ENCODE measurements around the gene MRPS5.

The MRPS5 gene

DNA sequence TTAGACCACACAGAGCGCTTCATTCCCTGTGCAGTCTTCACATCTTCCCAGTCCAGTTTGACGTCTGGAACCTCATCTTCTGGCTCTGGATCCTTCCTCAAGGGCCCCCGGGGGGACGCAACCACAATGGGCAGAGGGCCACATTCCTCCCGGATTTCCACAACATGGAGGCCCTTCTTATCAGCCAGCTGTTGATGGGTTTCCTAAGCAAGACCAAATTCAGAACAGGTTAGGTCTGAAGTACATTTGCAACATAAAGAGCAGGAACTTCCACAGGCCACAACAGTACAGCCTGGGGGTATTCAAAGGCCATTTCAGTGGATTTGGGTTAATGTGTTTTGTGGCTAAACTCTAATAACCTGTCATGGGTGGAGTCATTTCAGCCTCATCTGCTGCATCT lies 34.2 kb downstream of the MRPS5 start:
- DNase-seq: no peak

GRCh38 chr2:95086017-95086416 lies 35.6 kb downstream of the MRPS5 start:
- no peak for DNase-seq

- DNase-seq: no peak
Measured at GRCh38 chr2:95082477-95082876, 39.1 kb downstream of the MRPS5 start.

- DNase-seq: no peak
Measured at GRCh38 chr2:95079199-95079683, 42.4 kb downstream of the MRPS5 start.

GRCh38 chr2:95077861-95078603 lies 43.6 kb downstream of the MRPS5 start:
- DNase-seq: no peak

- no peak for DNase-seq
Measured at GRCh38 chr2:95077530-95077825, 44.1 kb downstream of the MRPS5 start.

DNA sequence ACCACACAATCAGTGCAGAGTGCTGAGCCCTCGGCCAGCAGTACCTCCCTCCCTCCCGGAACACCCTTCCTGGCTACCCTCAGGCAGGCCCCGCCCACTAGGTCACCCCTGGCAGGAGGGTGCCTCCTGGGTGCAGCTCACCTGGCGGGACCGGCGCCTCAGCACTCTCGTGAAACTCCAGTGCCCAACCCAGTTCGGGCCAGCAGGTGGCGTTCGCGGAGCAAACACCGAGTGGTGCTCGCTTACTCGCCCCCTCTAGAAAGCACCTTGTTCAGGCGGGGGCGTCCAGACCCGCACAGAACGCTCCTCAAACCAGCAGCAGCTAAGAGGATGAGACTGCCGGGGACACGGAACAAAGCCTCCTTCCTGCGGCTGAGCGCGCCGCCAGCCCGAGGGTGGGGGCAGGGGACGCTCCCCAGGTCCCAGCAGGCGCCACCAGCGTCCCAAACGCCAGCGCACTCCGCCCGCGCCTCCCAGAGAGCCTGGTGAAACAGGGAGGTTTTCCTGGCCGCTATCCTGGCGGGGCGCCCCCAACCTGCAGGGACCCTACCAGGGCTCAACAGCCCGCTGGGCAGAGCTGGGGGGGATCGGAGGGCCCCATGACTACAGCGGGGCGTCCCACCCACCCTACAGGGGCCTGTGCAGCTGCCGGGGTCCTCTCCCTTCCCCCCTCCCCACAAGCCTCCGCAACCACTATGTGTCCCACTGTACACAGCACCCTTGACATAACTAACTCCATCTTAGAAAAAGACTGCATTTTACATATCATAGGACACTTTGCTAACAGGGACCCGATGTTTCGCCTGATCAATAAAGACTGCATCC lies 44.7 kb downstream of the MRPS5 start:
- peak; percentile 88 for DNase-seq

DNA sequence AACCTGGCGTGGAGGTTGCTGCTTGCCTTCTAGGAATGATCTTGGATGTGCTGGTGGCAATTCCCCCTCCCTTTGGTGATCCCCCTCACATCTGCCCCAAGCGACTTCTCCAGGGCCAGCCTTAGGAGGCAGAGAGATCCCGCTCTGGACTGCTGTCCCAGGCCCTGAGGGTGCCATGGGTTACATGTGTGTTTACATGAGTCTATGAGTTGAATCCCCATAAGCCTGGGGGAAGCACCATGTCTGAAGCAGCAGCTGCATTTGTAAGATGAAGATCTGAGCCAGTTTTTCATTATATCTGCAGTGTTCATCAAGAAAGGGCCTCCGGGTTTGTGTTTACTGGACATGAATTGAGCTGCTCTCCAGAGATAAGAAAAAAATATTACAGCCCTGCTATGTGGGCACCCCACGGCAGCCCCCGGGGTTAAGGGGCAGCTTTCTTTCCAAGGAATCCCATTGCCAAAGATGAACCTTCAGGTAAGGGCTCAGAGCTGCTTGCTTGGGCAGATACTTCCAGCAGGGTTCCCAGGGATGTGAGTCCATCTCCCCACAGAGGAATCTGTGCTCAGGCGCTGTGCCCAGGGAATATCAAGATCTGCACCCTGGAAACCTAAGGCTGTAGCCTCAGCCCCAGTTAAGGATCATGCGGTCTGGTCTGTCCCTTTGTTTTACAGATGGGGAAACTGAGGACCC lies 46.0 kb downstream of the MRPS5 start:
- DNase-seq: no peak

DNA sequence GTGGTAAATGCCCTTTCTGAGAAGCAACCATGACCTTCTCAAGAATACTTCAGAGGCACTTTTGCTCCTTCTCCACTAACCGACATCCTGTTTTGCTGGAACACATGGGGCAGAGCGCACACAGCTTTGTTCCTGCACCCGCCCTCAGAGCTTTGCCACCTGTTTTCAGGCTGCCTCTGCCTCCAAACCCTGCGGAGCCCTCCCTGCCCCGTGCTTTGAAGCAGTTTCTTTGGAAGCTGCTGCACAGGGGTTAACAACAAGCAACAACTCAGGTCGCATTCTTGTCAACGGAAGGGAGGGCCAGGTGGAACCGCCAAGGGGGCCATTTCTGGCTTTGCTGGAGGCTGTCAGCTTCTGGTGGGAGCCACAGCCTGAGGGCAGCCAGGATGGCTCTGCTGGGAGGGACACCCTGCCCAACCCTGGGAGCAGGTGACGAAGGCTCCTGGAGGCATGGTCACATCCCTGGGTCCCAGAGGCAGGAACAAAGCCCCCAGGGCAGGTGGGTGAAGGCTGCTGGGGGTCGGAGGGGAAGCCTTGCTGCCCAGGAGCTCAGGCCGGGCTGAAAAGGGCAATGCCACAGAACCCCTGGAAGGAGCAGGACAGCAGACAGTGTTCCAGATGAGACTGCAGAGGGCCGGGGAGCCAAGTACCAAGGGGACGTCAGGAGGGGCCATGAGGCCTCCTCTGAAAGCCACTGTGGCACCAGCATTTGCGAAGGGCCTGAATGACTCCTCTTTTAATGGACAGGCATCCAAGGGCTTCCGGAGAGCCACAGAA lies 46.8 kb downstream of the MRPS5 start:
- peak; percentile 30 for DNase-seq

GRCh38 chr2:95073856-95074662 lies 47.5 kb downstream of the MRPS5 start:
- DNase-seq: no peak

- DNase-seq: no peak
Measured at GRCh38 chr2:95072424-95072823, 49.2 kb downstream of the MRPS5 start.

- DNase-seq: no peak
Measured at GRCh38 chr2:95071856-95072255, 49.8 kb downstream of the MRPS5 start.

DNA sequence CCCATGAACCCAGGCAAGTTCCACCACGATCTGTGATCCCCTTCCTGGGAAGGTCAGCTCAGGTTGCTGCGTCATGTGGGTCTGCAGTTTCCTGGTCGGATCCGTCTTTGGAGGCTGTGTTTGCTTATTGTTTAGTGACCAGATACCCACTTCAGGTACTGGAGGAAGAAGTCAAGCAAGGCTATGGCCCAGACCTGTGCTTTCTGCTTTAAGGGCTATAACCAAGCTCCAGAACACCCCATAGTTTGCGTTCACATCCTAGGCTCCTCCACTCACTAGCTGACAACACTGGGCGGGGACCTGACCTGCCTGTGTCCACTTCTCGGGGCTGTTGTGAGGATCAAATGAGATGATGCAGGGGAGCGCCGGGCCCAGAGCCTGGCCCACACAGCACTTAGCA lies 52.1 kb downstream of the MRPS5 start:
- DNase-seq: no peak

GRCh38 chr2:95068256-95068655 lies 53.4 kb downstream of the MRPS5 start:
- DNase-seq: no peak

GRCh38 chr2:95063086-95063958 lies 58.3 kb downstream of the MRPS5 start:
- no peak for DNase-seq

DNA sequence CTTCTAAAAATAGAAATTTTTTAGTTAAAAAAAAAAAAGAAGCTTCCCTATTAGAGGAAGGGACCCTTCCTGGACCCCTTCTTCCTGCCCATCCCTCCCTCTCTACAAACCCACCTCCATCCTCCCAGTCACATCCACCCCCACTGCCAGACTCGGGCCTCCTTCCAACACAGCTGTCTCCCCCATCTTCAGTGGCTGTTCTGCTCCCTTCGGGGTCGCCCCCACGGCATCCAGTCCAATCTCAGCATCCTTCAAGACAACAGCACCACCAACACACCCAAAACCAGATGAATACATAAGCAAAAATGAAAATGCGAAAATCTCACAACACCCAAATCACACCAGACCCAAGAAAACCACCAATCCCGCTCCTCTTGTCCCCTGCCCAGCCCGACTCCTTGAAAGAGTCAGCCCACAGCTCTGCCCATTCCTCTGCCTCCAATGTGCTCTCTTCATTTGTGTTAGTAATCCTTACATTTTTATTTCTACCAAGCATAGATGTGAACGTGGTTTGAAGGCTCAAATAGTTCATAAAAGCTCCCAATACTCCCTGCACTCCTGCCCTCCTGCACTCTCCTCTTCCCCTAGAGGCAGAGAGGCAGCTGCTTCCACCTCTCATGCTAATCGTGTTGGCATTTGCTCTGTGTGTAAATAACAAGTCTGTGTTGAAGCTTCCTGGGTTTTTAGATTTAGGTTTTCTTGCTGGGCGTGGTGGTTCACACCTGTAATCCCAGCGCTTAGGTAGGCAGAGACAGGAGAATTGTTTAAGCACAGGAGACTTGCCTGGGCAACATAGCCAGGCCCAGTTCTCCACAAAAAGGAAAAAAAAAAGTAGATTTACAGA lies 59.1 kb downstream of the MRPS5 start:
- DNase-seq: no peak

DNA sequence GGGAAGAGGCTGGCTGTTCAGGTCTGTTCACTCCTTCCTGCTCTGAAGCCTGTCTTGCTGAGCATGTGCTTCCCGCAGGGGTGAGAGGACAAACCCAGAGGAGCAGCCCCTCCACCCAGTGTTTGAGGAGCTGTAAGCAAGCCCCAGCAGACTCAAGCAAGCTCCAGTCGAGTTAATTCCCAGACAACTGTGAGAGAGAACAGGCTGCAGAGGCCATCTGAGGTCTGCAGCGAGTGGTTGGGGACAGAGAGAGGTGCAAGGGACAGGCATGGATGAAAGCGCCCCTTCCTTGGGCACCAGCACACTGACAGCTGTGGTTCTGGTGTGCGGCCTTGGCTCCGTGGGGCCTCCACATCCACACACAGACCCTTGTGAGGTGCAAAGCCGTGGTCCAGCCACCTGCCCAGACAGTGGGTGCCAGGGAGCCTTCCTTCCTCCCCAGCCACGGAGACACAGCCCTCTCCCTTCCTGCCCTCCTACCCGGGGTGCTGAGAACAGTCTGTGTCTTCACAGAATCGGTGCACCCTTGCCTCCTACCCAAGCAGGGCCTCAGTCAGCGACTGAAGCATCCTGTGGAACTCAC lies 59.9 kb downstream of the MRPS5 start:
- DNase-seq: no peak

DNA sequence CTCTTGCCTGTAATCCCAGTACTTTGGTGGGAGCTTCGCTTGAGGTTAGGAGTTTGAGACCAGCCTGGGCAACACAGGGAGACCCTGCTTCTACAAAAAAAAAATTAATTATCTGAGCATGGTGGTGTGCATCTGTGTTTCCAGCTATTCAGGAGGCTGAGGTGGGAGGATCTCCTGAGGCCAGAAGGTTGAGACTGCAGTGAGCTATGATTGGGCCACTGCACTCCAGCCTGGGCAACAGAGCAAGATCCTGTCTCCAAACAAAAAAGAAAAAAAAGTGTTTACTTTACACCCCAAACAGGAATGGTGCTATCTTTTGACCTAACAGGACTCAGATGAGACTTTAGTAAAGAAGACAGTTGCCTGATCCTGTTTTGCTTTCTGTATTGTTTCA lies 60.5 kb downstream of the MRPS5 start:
- DNase-seq: no peak

GRCh38 chr2:95060446-95061118 lies 61.0 kb downstream of the MRPS5 start:
- DNase-seq: no peak

All from T-helper 9 cell (primary cell).